Liver (tissue), 9 donors: ENCODE data around the gene ZNF138. TPM values are rescaled to one million over a fixed set of nuclear protein-coding genes. Genes with fewer than 3 reads are reported as not detected.

Source experiments
- DNase-seq: peaks from one replicate; pipeline ENCODE4 v3.0.0-alpha.2; 2017; ENCODE audit warnings: low spot score
- H3K27ac ChIP-seq, 2 donors: one replicate each; pipeline ENCODE4 v1.7.0; 2013; ENCODE audit warnings: inconsistent platforms in 2 of 2, low read length in 2 of 2, control low read depth in 1 of 2, low read depth in 1 of 2, mild to moderate bottlenecking in 1 of 2
- H3K27me3 ChIP-seq, 4 donors: one replicate each; pipeline versions ENCODE4 v1.6.1 to v1.7.0; 2013; ENCODE audit warnings: low read length in 3 of 4, inconsistent platforms in 1 of 4, mild to moderate bottlenecking in 1 of 4, moderate library complexity in 1 of 4; ENCODE audit not compliant: control insufficient read depth in 4 of 4, insufficient read depth in 4 of 4
- H3K36me3 ChIP-seq, 4 donors: one replicate each; pipeline versions ENCODE4 v1.6.1 to v1.7.0; 2013; ENCODE audit warnings: low read length in 3 of 4, mild to moderate bottlenecking in 3 of 4, low read depth in 1 of 4, moderate library complexity in 1 of 4; ENCODE audit not compliant: control insufficient read depth in 4 of 4, insufficient read depth in 3 of 4
- H3K4me1 ChIP-seq, 4 donors: one replicate each; pipeline versions ENCODE4 v1.6.1 to v1.7.0; 2013; ENCODE audit warnings: low read length in 3 of 4, mild to moderate bottlenecking in 3 of 4, moderate library complexity in 1 of 4; ENCODE audit not compliant: control insufficient read depth in 4 of 4, insufficient read depth in 4 of 4
- H3K4me3 ChIP-seq, 3 donors: one replicate each; pipeline versions ENCODE4 v1.6.1 to v1.7.0; 2013; ENCODE audit warnings: low read length in 3 of 3, control low read depth in 1 of 3, low read depth in 1 of 3, mild to moderate bottlenecking in 1 of 3
- H3K9ac ChIP-seq, 2 donors: one replicate each; pipeline ENCODE4 v1.7.0; 2013; ENCODE audit warnings: low read length in 2 of 2, mild to moderate bottlenecking in 2 of 2, moderate library complexity in 2 of 2, control low read depth in 1 of 2, low read depth in 1 of 2
- H3K9me3 ChIP-seq, 4 donors: one replicate each; pipeline versions ENCODE4 v1.6.1 to v1.7.0; 2013; ENCODE audit warnings: low read length in 3 of 4; ENCODE audit not compliant: control insufficient read depth in 4 of 4
- EGR1 ChIP-seq, 2 donors: IDR thresholded peaks; 2 replicates each; pipeline ENCODE4 v1.6.1; 2016 to 2018; ENCODE audit warnings: antibody characterized with exemption in 2 of 2, low read depth in 2 of 2
- FOXA1 ChIP-seq: IDR thresholded peaks from 2 replicates; pipeline ENCODE4 v1.6.1; 2016; ENCODE audit warnings: antibody characterized with exemption
- FOXA2 ChIP-seq: IDR thresholded peaks from 2 replicates; pipeline ENCODE4 v1.6.1; 2016; ENCODE audit warnings: antibody characterized with exemption
- GABPA ChIP-seq, 2 donors: IDR thresholded peaks in 1 of 2; conservative IDR thresholded peaks in 1 of 2; 2 replicates each; pipeline ENCODE4 v1.6.1; 2016; ENCODE audit warnings: antibody characterized with exemption in 2 of 2, mild to moderate bottlenecking in 1 of 2, moderate library complexity in 1 of 2
- HNF4A ChIP-seq, 2 donors: conservative IDR thresholded peaks; 2 replicates each; pipeline ENCODE4 v1.6.1; 2016; ENCODE audit warnings: antibody characterized with exemption in 2 of 2, mild to moderate bottlenecking in 2 of 2
- HNF4G ChIP-seq: IDR thresholded peaks from 2 replicates; pipeline ENCODE4 v1.6.1; 2016; ENCODE audit warnings: antibody characterized with exemption
- JUND ChIP-seq, 2 donors: IDR thresholded peaks; 2 replicates each; pipeline ENCODE4 v1.6.1; 2016; ENCODE audit warnings: antibody characterized with exemption in 2 of 2
- NR2F2 ChIP-seq: IDR thresholded peaks from 2 replicates; pipeline ENCODE4 v1.6.1; 2016; ENCODE audit warnings: antibody characterized with exemption
- RAD21 ChIP-seq, 2 donors: IDR thresholded peaks; 2 replicates each; pipeline ENCODE4 v1.6.1; 2016; ENCODE audit warnings: antibody characterized with exemption in 2 of 2, mild to moderate bottlenecking in 2 of 2
- RXRA ChIP-seq, 2 donors: IDR thresholded peaks; 2 replicates each; pipeline ENCODE4 v1.6.1; 2017 to 2018; ENCODE audit warnings: antibody characterized with exemption in 2 of 2, mild to moderate bottlenecking in 1 of 2
- SP1 ChIP-seq: IDR thresholded peaks from 2 replicates; pipeline ENCODE4 v1.6.1; 2018; ENCODE audit warnings: antibody characterized with exemption, mild to moderate bottlenecking
- TAF1 ChIP-seq: conservative IDR thresholded peaks from 2 replicates; pipeline ENCODE4 v1.6.1; 2016; ENCODE audit warnings: antibody characterized with exemption, mild to moderate bottlenecking
- YY1 ChIP-seq: IDR thresholded peaks from 2 replicates; pipeline ENCODE4 v1.6.1; 2016; ENCODE audit warnings: antibody characterized with exemption, mild to moderate bottlenecking
- WGBS: extraction: QIAGEN DNeasy Blood & Tissue Kit; methylation state at CpG from one replicate; pipeline ENCODE4 v1.1.7; 2013; 5-methylcytosine and 5-hydroxymethylcytosine counted together
- polyA plus RNA-seq, 2 donors: library from polyadenylated mRNA; stranded (reverse) in 1 of 2; unstranded in 1 of 2; fragments of 200-250 nt in 1 of 2; fragments of >200 nt in 1 of 2; fragmentation: Nextera tagmentation in 1 of 2; extraction: Ambion mirVana in 1 of 2; gene quantifications; one replicate each; pipeline versions ENCODE4 v1.2.1 to v1.2.3, GENCODE V29; 2013 to 2015
- total RNA-seq, 2 donors: library from RNA; depleted of rRNA; stranded (reverse); fragments of >200 nt; gene quantifications; one replicate each; pipeline ENCODE4 v1.2.3, GENCODE V29; 2014
- TF ChIP-seq, protein P1 (sequence below): fragments of 150-350 bp; IDR thresholded peaks from 2 replicates; pipeline ENCODE4 v1.5.1; 2017; ENCODE audit warnings: improper control_type of control experiment, low read depth, low read length; ENCODE audit not compliant: missing input control
- TF ChIP-seq, protein P2 (sequence below): IDR thresholded peaks from 2 replicates; pipeline ENCODE4 v1.6.1; 2016; ENCODE audit warnings: antibody characterized with exemption
- TF ChIP-seq, protein P3 (sequence below): IDR thresholded peaks from 2 replicates; pipeline ENCODE4 v1.6.1; 2016; ENCODE audit warnings: antibody characterized with exemption
- TF ChIP-seq, protein P4 (sequence below): IDR thresholded peaks from 2 replicates; pipeline ENCODE4 v1.6.1; 2016; ENCODE audit warnings: antibody characterized with exemption
- TF ChIP-seq, protein P5 (sequence below): IDR thresholded peaks from 2 replicates; pipeline ENCODE4 v1.6.1; 2016; ENCODE audit warnings: antibody characterized with exemption, mild to moderate bottlenecking
- donor health status: healthy.
- donor health status: healthy.
- donor health status: healthy.
- donor health status: healthy.
- donor health status: healthy.

The ZNF138 gene
- total and polyA plus RNA-seq, 4 donors = 1.4 to 4.5 (median 3.7) TPM

DNA sequence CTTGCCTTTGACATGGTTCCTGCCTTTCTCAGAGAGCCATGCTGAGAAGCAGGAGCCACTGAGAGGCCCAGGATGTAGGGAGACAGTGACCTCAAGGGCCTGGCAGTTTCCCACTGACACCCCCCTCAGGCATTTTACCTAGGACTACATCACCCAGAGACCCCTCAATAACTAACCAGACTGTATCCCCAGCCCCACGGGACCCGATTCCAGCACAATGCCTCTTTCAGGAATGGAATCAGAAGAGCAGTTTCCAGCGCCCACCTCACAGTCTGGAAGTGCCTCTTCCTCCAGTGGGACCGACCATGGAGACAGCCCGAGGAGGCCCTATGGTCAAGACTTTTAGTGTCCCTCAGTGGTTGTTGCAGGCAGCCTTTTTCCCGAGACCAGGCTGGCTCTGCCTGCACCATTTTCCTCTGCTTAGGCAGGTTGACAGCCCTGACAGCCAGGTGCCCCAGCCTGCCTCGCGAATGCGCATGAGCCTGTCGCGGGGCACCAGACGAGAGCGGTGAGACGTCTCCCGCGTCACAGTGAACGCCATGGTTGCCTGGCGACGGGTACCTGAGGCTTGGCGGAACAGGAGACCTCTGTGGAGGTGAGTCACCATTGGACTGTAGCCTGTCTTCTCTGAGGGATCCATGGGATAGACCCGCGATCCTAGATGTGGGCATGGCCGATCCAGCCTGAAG is 80.5 kb downstream of the ZNF138 start:
- TF ChIP-seq TAF1 (no peak), HNF4G (no peak), NR2F2 (no peak), EGR1 (IDR thresholded peaks at IDR 0.05; ENCODE audit: low read depth in 2 of 2) (no peak), FOXA2 (no peak), RXRA (IDR thresholded peaks at IDR 0.05) (no peak), JUND (IDR thresholded peaks at IDR 0.05) (no peak), HNF4A (conservative IDR thresholded peaks at IDR 0.05) (no peak), FOXA1 (no peak), SP1 (no peak), RAD21 (IDR thresholded peaks at IDR 0.05) (no peak), YY1 (no peak), GABPA (IDR thresholded peaks at IDR 0.05 in 1 of 2, conservative IDR thresholded peaks at IDR 0.05 in 1 of 2) (no peak)
- TF ChIP-seq, protein P1, sequence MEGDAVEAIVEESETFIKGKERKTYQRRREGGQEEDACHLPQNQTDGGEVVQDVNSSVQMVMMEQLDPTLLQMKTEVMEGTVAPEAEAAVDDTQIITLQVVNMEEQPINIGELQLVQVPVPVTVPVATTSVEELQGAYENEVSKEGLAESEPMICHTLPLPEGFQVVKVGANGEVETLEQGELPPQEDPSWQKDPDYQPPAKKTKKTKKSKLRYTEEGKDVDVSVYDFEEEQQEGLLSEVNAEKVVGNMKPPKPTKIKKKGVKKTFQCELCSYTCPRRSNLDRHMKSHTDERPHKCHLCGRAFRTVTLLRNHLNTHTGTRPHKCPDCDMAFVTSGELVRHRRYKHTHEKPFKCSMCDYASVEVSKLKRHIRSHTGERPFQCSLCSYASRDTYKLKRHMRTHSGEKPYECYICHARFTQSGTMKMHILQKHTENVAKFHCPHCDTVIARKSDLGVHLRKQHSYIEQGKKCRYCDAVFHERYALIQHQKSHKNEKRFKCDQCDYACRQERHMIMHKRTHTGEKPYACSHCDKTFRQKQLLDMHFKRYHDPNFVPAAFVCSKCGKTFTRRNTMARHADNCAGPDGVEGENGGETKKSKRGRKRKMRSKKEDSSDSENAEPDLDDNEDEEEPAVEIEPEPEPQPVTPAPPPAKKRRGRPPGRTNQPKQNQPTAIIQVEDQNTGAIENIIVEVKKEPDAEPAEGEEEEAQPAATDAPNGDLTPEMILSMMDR = no peak
- TF ChIP-seq, protein P2, sequence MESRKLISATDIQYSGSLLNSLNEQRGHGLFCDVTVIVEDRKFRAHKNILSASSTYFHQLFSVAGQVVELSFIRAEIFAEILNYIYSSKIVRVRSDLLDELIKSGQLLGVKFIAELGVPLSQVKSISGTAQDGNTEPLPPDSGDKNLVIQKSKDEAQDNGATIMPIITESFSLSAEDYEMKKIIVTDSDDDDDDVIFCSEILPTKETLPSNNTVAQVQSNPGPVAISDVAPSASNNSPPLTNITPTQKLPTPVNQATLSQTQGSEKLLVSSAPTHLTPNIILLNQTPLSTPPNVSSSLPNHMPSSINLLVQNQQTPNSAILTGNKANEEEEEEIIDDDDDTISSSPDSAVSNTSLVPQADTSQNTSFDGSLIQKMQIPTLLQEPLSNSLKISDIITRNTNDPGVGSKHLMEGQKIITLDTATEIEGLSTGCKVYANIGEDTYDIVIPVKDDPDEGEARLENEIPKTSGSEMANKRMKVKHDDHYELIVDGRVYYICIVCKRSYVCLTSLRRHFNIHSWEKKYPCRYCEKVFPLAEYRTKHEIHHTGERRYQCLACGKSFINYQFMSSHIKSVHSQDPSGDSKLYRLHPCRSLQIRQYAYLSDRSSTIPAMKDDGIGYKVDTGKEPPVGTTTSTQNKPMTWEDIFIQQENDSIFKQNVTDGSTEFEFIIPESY = no peak
- TF ChIP-seq, protein P3, sequence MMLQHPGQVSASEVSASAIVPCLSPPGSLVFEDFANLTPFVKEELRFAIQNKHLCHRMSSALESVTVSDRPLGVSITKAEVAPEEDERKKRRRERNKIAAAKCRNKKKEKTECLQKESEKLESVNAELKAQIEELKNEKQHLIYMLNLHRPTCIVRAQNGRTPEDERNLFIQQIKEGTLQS = no peak
- TF ChIP-seq, protein P4, sequence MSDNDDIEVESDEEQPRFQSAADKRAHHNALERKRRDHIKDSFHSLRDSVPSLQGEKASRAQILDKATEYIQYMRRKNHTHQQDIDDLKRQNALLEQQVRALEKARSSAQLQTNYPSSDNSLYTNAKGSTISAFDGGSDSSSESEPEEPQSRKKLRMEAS = no peak
- TF ChIP-seq, protein P5, sequence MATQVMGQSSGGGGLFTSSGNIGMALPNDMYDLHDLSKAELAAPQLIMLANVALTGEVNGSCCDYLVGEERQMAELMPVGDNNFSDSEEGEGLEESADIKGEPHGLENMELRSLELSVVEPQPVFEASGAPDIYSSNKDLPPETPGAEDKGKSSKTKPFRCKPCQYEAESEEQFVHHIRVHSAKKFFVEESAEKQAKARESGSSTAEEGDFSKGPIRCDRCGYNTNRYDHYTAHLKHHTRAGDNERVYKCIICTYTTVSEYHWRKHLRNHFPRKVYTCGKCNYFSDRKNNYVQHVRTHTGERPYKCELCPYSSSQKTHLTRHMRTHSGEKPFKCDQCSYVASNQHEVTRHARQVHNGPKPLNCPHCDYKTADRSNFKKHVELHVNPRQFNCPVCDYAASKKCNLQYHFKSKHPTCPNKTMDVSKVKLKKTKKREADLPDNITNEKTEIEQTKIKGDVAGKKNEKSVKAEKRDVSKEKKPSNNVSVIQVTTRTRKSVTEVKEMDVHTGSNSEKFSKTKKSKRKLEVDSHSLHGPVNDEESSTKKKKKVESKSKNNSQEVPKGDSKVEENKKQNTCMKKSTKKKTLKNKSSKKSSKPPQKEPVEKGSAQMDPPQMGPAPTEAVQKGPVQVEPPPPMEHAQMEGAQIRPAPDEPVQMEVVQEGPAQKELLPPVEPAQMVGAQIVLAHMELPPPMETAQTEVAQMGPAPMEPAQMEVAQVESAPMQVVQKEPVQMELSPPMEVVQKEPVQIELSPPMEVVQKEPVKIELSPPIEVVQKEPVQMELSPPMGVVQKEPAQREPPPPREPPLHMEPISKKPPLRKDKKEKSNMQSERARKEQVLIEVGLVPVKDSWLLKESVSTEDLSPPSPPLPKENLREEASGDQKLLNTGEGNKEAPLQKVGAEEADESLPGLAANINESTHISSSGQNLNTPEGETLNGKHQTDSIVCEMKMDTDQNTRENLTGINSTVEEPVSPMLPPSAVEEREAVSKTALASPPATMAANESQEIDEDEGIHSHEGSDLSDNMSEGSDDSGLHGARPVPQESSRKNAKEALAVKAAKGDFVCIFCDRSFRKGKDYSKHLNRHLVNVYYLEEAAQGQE = no peak

More for the DNA sequence above, 80.5 kb downstream of the ZNF138 start:
- Histone ChIP-seq H3K9ac (no peak overlapping the region), H3K27ac (no peak overlapping the region), H3K9me3 (peaks cover 1 to 9% (median 4%) of the 10 kb centered on the region in 4 donors), H3K4me1 (no peaks in the 10 kb centered on the region), H3K4me3 (no peak overlapping the region), H3K36me3 (no peaks in the 10 kb centered on the region), H3K27me3 (peaks cover 0 to 2% (median 0%) of the 10 kb centered on the region in 4 donors)
- WGBS = 74% methylated on average over 23 of the region's 23 CpGs
- peak; percentile 17 for DNase-seq
